H7 (cell line): ENCODE data around the gene MZB1. TPM values are rescaled to one million over a fixed set of nuclear protein-coding genes. Genes with fewer than 3 reads are reported as not detected.

ENCODE experiments used
- DNase-seq: peaks from one replicate; pipeline ENCODE4 v3.0.0; 2012
- H3K27me3 ChIP-seq: 2 replicates; pipeline ENCODE4 v1.6.0; 2011; ENCODE audit warnings: mild to moderate bottlenecking, low read length; ENCODE audit not compliant: control insufficient read depth, insufficient read depth
- H3K36me3 ChIP-seq: replicated peaks from 2 replicates; pipeline ENCODE4 v1.5.1; 2011; ENCODE audit warnings: low read length; ENCODE audit not compliant: control insufficient read depth, insufficient read depth
- H3K4me3 ChIP-seq: 2 replicates; pipeline ENCODE4 v1.5.1; 2011; ENCODE audit warnings: low read depth, mild to moderate bottlenecking, control low read depth, low read length, moderate library complexity; ENCODE audit not compliant: insufficient read depth
- total RNA-seq: library from RNA; depleted of rRNA; stranded (reverse); fragments of >200 nt; shearing (Covaris generic); gene quantifications from 2 replicates; pipeline ENCODE4 v1.2.3, GENCODE V29; 2014

MZB1 gene
- total RNA-seq, 1 experiment from 2014 or later: not detected

GRCh38 chr5:139379626-139380449, 9.9 kb downstream of the MZB1 start:
- no peaks in the 10 kb centered on the region for H3K27me3 ChIP-seq
- DNase-seq: peak; percentile 38
- H3K4me3 ChIP-seq: no peak overlapping the region
- H3K36me3 ChIP-seq: no peaks in the 10 kb centered on the region

DNA sequence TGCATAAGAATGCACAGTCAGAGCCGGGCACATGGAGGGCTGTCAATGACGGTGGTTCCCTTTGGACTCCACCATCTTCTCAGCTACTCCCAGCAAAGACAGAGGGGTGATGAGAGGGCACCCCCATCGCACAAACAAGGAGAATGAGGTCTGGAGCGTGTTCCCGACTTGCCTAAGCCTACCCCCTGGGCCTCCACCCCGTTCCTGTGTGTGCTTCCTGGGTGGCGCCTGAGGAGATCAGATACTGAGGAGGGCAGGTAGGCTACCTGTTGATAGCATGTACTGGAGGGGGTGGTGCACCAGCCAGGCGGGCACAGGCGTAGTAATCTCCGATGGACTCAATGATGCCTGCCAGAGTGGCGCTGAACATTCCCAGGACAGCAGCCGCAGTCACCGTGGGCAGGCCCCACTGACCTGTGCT, 10.8 kb downstream of the MZB1 start:
- H3K4me3 ChIP-seq: no peak overlapping the region
- peak; percentile 40 for DNase-seq
- no peaks in the 10 kb centered on the region; the same call in 1 of the 2 replicates for H3K36me3 ChIP-seq
- no peaks in the 10 kb centered on the region for H3K27me3 ChIP-seq

DNA sequence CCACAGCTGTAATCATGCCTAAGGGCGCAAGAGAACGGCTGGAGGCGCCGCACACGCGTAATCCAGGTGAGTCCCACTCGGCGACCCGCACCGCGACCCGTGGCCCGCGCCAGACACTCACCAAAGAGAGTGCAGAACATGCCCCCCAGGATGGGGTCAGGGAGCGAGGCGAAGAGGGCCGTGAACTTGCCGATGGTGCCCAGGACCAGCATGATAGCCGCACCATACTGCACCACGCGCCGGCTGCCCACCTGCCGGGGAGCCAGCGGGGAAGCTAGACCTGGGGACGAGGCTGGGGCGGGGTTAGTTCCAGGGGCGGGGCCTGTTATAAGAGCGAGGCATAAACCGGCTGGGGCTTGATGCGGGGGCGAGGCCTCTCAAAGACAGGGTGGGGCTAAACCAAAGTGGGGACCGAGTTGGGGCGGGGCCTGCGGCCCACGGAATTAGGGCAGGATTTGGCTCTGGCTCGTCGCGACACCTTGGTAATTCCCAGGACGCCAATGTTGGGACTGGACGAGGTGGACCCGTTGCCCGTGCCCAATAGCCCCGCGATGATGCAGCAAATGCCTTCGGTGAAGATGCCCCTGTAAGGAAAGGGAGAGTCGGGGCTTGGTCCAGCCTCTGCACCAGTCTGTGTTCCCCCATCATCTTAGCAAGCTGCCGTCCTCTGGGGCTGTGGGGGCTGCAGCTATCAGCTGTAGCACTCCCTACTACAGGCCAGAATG, 11.4 kb downstream of the MZB1 start:
- no peaks in the 10 kb centered on the region for H3K27me3 ChIP-seq
- no peaks in the 10 kb centered on the region; the same call in 1 of the 2 replicates for H3K36me3 ChIP-seq
- peak overlapping the region; percentile 8; the same call in 1 of the 2 replicates for H3K4me3 ChIP-seq
- peak; percentile 90 for DNase-seq

- Histone ChIP-seq H3K36me3 (no peaks in the 10 kb centered on the region; the same call in 1 of the 2 replicates), H3K27me3 (no peaks in the 10 kb centered on the region), H3K4me3 (no peak overlapping the region)
- peak; percentile 25 for DNase-seq
Observed at GRCh38 chr5:139377226-139377625, 12.5 kb downstream of the MZB1 start.

DNA sequence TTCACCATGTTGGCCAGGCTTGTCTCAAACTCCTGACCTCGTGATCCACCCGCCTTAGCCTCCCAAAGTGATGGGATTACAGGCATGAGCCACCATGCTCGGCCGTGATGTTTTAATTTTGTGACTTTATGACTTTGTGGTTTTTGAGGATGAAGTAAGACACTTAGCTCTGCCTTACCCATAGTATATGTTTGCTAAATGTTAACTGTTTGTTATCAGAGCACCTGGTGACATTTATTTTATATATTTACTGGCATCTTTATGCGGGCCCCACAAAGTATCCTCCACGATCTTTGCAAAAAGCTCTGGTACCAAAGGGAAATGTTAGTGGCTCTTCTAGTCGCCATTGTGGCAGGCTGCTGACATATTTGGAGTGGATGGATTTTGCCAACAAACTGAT, 13.3 kb downstream of the MZB1 start:
- no peak for DNase-seq
- H3K27me3 ChIP-seq: no peaks in the 10 kb centered on the region
- peaks cover 3% of the 10 kb centered on the region for H3K36me3 ChIP-seq
- no peak overlapping the region for H3K4me3 ChIP-seq

- Histone ChIP-seq H3K27me3 (no peaks in the 10 kb centered on the region), H3K4me3 (no peak overlapping the region), H3K36me3 (peaks cover 5% of the 10 kb centered on the region)
- DNase-seq: peak; percentile 36
Observed at GRCh38 chr5:139374909-139375308, 14.8 kb downstream of the MZB1 start.

DNA sequence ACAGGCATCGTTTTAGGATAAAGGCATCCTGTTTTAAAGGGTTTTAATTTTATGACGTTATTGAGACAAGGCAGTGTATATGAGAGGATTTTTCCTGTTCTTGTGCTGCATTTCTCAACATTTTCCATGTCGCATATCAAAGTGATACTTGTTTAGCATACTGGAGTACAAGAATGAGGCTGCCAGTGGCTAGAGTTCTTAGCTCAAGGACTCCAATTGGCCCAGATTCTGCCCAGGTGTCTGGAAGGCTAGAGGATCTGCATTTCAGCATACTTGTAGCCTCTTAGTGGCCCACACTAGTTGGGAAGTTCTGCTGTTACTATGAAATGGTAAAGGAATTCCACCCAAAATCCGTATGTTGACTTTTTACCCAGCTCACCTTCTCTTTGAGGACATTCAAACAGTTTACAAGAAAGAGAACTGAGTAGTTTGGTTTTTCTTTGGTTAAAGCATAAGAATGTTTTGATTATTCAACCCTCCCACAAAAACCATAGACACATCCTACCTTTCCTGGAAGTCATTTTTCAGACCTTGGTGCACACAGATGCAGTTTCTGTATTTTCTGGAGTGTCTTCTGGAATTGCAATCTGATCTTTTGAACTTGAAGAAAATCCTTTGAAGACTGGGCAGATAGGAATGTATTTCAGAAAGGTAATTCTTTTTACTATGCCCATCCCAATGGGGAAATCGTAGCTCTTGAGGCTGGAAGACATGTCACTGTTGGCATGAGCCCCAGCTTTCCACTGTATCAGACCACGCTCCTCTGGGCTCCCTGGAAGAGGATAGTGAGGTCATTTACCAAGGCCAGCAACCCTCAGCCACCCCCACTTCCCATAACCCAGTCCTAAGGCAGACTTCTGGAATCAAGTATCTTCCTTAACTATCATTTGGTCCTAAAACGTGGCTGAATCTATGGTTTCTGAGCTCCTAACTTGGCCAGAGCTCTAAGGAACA, 18.0 kb downstream of the MZB1 start:
- Histone ChIP-seq H3K4me3 (no peak overlapping the region), H3K36me3 (peaks cover 11% of the 10 kb centered on the region), H3K27me3 (no peaks in the 10 kb centered on the region)
- DNase-seq: no peak

DNA sequence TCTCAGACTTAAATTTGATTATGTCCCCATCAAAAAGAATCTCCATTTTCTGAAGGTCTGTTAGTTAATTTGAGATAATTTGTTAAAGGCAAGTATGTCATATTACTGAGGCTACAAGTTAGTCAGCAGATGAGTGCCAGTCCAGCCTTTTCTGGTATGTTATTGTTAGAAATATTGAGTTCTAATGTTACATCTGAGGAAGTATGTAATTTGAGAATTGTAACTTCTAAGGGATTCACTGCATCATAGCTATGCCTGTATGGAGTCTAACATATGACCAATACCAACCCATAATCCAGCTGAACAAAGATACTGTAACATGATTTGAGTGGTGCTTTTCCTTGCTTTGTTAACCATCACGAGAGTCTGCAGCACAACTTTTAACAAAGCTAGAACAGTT, 20.5 kb downstream of the MZB1 start:
- no peaks in the 10 kb centered on the region for H3K27me3 ChIP-seq
- peaks cover 21% of the 10 kb centered on the region for H3K36me3 ChIP-seq
- no peak overlapping the region for H3K4me3 ChIP-seq
- DNase-seq: no peak

DNA sequence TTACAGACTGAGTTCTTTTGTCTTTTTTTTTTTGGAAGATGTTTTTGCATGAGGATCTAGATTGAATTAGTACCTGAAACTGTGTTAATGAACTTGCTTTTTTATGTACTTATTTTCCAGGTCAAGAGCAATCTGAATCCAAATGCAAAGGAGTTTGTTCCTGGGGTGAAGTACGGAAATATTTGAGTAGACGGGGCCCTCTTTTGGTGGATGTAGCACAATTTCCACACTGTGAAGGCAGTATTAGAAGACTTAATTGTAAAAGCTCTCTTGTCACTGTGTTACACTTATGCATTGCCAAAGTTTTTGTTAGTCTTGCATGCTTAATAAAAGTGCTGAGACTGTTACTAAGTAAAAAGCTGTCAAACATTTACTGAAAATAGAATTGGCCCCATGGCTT, 21.1 kb downstream of the MZB1 start:
- no peak for DNase-seq
- peaks cover 23% of the 10 kb centered on the region for H3K36me3 ChIP-seq
- no peaks in the 10 kb centered on the region for H3K27me3 ChIP-seq
- no peak overlapping the region for H3K4me3 ChIP-seq

GRCh38 chr5:139364466-139364865, 25.2 kb downstream of the MZB1 start:
- no peak for DNase-seq
- H3K36me3 ChIP-seq: peaks cover 17% of the 10 kb centered on the region
- no peaks in the 10 kb centered on the region for H3K27me3 ChIP-seq

GRCh38 chr5:139363937-139364336, 25.8 kb downstream of the MZB1 start:
- Histone ChIP-seq H3K27me3 (no peaks in the 10 kb centered on the region), H3K4me3 (no peak overlapping the region), H3K36me3 (peaks cover 17% of the 10 kb centered on the region)
- no peak for DNase-seq

More at GRCh38 chr5:139364466-139364865, 25.2 kb downstream of the MZB1 start:
- H3K4me3 ChIP-seq: no peak overlapping the region

GRCh38 chr5:139361835-139362429, 27.8 kb downstream of the MZB1 start:
- H3K27me3 ChIP-seq: no peaks in the 10 kb centered on the region
- H3K36me3 ChIP-seq: peaks cover 13% of the 10 kb centered on the region
- no peak for DNase-seq
- H3K4me3 ChIP-seq: no peak overlapping the region

- Histone ChIP-seq H3K4me3 (no peak overlapping the region), H3K27me3 (no peaks in the 10 kb centered on the region), H3K36me3 (peaks cover 7% of the 10 kb centered on the region)
- no peak for DNase-seq
Observed at GRCh38 chr5:139360384-139360783, 29.3 kb downstream of the MZB1 start.

DNA sequence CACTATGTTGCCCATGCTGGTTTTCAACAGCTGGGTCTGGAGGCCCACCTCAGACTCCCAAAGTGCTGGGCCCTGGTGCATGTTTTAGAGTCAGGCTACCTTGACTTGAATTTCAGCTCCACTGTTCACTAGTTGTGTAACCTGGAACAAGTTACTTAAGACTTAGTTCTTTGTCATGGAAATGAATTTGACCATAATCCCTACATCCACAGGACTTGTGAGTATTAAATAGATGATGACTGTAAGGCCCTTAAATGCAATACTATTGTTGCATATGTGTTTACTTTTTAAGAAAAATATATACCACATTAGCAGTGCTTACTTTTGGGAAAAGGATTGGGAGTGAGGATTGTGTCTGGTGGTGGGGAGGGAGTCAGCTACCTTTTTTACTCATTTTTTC, 31.6 kb downstream of the MZB1 start:
- H3K27me3 ChIP-seq: no peaks in the 10 kb centered on the region
- no peak for DNase-seq
- H3K36me3 ChIP-seq: no peaks in the 10 kb centered on the region; the same call in 1 of the 2 replicates
- H3K4me3 ChIP-seq: no peak overlapping the region
